Activated T-cell treated with anti-CD3 and anti-CD28 coated beads, Interleukin-2, amount 50 U/mL, for 72 hours (primary cell): ENCODE measurements around the gene HOXA10. TPM values are rescaled to one million over a fixed set of nuclear protein-coding genes. Genes with fewer than 3 reads are reported as not detected.

Experiments
- ATAC-seq, 2 donors: fragments of 150-1000 bp; cut with Tn5 transposase; replicated peaks in 1 of 2; 2 replicates each; pipeline ENCODE4 v1.10.0; 2021; ENCODE audit warnings: moderate library complexity in 2 of 2, mild to moderate bottlenecking in 1 of 2
- DNase-seq, 2 donors: peaks; one replicate each; pipeline ENCODE4 v3.0.0; 2021 to 2022; ENCODE audit warnings: mixed read lengths in 1 of 2
- H3K27ac Mint-ChIP-seq: one replicate; pipeline ENCODE4 v1.8.0; 2022; ENCODE audit warnings: mild to moderate bottlenecking, moderate library complexity, mixed read lengths
- H3K27me3 Mint-ChIP-seq: one replicate; pipeline ENCODE4 v1.8.0; 2022; ENCODE audit warnings: low read depth, mixed read lengths
- H3K36me3 Mint-ChIP-seq, 2 donors: one replicate each; pipeline ENCODE4 v1.8.0; 2022; ENCODE audit warnings: mixed read lengths in 2 of 2, mild to moderate bottlenecking in 1 of 2; ENCODE audit not compliant: insufficient read depth in 2 of 2
- H3K4me1 Mint-ChIP-seq: one replicate; pipeline ENCODE4 v1.8.0; 2022; ENCODE audit warnings: low read depth, mixed read lengths
- H3K4me3 Mint-ChIP-seq, 2 donors: one replicate each; pipeline ENCODE4 v1.8.0; 2022; ENCODE audit warnings: mild to moderate bottlenecking in 2 of 2, mixed read lengths in 2 of 2, moderate library complexity in 2 of 2
- H3K9me3 Mint-ChIP-seq, 2 donors: one replicate each; pipeline ENCODE4 v1.8.0; 2022; ENCODE audit warnings: mixed read lengths in 2 of 2
- total RNA-seq, 2 donors: library from RNA; stranded (reverse); gene quantifications; one replicate each; pipeline ENCODE4 v1.2.3, GENCODE V29; 2022

HOXA10 gene
- total RNA-seq, 2 donors from 2014 or later, result 0.19 to 0.26 TPM

DNA sequence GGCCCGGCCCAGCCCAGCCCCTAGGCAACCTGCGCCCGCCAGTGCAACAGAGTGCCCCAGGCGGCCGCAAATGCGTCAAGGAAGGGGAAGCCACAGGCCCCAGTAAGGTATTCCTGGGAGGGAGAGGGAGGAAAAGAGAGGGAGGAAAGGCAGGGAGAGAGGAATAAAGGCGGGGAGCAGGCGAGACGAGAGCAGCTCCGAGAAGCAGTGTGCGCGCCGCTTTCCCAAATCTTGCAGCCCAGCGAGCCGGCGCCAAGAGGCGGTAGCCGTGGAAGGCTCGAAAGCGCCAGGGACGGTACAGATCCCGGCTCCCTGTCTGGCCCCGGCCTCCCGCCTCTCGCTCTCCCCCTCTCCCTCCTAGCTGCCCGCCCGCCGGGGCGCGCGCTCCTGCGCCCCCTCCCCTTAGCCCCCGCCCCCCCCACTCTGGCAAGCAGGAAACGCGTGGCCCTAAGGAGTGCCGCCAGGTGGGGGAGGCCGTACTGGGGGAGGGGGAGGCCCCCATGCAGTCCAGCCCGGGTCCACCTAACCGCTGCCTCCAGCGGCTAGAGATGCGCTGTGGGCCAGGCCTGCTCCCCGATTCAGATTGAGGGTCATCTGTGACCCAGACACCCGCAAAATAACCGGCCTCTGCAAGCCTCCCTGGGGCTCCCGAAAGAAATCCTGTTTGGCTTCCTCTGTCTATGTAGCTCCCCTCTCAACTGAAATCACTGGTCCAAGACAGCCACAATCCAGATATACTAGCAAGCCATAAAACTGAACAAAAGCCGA is 4.3 kb downstream of the HOXA10 start:
- H3K27ac Mint-ChIP-seq, result peak overlapping the region; percentile 76
- H3K4me3 Mint-ChIP-seq, result peak overlapping the region; percentile 40 to 69

GRCh38 chr7:27168265-27168947 is 5.7 kb downstream of the HOXA10 start:
- Mint-ChIP-seq H3K27ac (peak overlapping the region; percentile 44), H3K36me3 (peaks cover 2 to 3% of the 10 kb centered on the region in 2 donors), H3K27me3 (peaks cover 73% of the 10 kb centered on the region), H3K4me1 (peaks cover 41% of the 10 kb centered on the region), H3K4me3 (peak overlapping the region; percentile 31 to 66), H3K9me3 (no peaks in the 10 kb centered on the region)
- DNase-seq (peak; percentile 53 to 65), ATAC-seq (peak in 1 of 2 donors; percentile 47)

More for the DNA sequence above, 4.3 kb downstream of the HOXA10 start:
- no peak for DNase-seq
- Mint-ChIP-seq H3K27me3 (peaks cover 67% of the 10 kb centered on the region), H3K36me3 (peaks cover 2 to 3% of the 10 kb centered on the region in 2 donors), H3K9me3 (no peaks in the 10 kb centered on the region), H3K4me1 (peaks cover 41% of the 10 kb centered on the region)
- no peak for ATAC-seq

- Mint-ChIP-seq H3K4me1 (peaks cover 41% of the 10 kb centered on the region), H3K9me3 (no peaks in the 10 kb centered on the region), H3K27me3 (peaks cover 78% of the 10 kb centered on the region), H3K27ac (peak overlapping the region; percentile 41), H3K36me3 (peaks cover 2 to 3% of the 10 kb centered on the region in 2 donors), H3K4me3 (no peak overlapping the region)
- DNase-seq (no peak), ATAC-seq (no peak)
Measured at GRCh38 chr7:27167916-27168264, 6.2 kb downstream of the HOXA10 start.

GRCh38 chr7:27166531-27167505 is 7.3 kb downstream of the HOXA10 start:
- H3K4me1 Mint-ChIP-seq, result peaks cover 33% of the 10 kb centered on the region
- ATAC-seq (no peak), DNase-seq (no peak)
- peaks cover 0 to 3% of the 10 kb centered on the region in 2 donors for H3K36me3 Mint-ChIP-seq
- peaks cover 81% of the 10 kb centered on the region for H3K27me3 Mint-ChIP-seq
- H3K9me3 Mint-ChIP-seq, result no peaks in the 10 kb centered on the region
- H3K4me3 Mint-ChIP-seq, result peak overlapping the region; percentile 16 to 47
- H3K27ac Mint-ChIP-seq, result peak overlapping the region; percentile 41

GRCh38 chr7:27165996-27166530 is 8.1 kb downstream of the HOXA10 start:
- no peak for DNase-seq
- Mint-ChIP-seq H3K4me1 (peaks cover 27% of the 10 kb centered on the region), H3K27ac (peak overlapping the region; percentile 68), H3K36me3 (peaks cover 0 to 3% of the 10 kb centered on the region in 2 donors), H3K4me3 (peak overlapping the region; percentile 65 to 67), H3K27me3 (peaks cover 74% of the 10 kb centered on the region), H3K9me3 (no peaks in the 10 kb centered on the region)
- ATAC-seq, result no peak

DNA sequence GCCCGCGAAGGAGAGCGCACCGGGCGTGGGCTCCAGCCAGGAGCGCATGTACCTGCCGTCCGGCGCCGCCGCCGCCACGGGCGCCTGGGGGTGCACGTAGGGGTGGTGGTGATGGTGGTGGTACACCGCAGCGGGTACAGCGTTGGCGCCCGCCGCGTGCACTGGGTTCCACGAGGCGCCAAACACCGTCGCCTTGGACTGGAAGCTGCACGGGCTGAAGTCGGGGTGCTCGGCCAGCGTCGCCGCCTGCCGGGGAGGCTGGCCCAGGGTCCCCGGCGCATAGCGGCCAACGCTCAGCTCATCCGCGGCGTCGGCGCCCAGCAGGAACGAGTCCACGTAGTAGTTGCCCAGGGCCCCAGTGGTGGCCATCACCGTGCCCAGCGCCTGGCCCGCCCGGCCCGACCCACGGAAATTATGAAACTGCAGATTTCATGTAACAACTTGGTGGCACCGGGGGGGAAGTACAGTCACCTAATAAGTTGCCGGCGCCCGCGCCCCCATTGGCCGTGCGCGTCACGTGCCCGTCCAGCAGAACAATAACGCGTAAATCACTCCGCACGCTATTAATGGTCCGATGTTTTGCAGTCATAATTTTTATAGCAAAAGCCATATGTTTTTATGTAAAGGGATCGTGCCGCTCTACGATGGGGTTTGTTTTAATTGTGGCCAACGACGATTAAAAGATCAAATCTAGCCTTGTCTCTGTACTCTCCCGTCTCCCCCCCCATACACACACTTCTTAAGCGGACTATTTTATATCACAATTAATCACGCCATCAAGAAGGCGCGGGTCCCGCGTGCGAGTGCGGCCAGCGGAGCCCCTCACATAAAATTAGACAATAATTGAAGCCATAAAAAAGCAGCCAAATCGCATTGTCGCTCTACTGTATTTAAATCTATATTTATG is 8.8 kb downstream of the HOXA10 start, which contains the start of gene HOXA9:
Gene HOXA9 (minus strand): TSS at position 449 of the 907 bp plus-strand sequence. CDS start 80 bp downstream, at position 369.
- DNase-seq (no peak), ATAC-seq (no peak)
- Mint-ChIP-seq H3K4me1 (peaks cover 28% of the 10 kb centered on the region), H3K4me3 (peak within 1 kb of the TSS; percentile 65 to 67), H3K36me3 (peaks cover 0 to 3% of the 10 kb centered on the region in 2 donors), H3K9me3 (no peaks in the 10 kb centered on the region), H3K27me3 (peaks cover 69% of the 10 kb centered on the region), H3K27ac (peak within 1 kb of the TSS; percentile 76)

DNA sequence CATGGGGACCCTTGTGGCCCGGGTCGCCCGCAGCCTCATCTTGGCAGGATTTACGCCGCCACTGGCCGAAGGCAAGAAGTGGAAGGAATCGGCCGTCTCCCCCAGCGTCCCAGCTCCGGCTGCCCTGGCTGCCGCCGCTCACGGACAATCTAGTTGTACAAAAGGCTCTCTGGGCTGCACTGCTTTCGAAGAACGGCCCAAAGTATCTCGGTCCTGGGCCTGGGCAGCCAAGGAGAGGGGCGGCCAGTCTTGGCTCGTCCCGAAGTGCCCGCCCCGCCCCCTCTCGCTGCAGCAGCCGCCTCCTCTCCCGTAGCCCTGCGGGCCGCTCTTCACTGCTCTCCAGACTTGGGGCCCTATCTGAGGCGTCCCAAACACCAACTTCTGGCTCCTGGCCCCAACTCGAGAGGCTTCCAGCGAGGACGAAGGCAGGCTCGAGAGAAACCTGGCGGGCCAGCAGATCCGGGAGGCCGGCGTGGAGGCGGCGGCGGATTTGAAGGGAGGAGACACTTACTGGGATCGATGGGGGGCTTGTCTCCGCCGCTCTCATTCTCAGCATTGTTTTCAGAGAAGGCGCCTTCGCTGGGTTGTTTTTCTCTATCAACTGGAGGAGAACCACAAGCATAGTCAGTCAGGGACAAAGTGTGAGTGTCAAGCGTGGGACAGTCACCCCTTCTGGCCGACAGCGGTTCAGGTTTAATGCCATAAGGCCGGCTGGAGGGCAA is 9.6 kb downstream of the HOXA10 start:
- H3K27ac Mint-ChIP-seq, result peak overlapping the region; percentile 76
- H3K27me3 Mint-ChIP-seq, result peaks cover 74% of the 10 kb centered on the region
- no peak for DNase-seq
- H3K9me3 Mint-ChIP-seq, result no peaks in the 10 kb centered on the region
- H3K36me3 Mint-ChIP-seq, result peaks cover 0 to 3% of the 10 kb centered on the region in 2 donors
- no peak for ATAC-seq
- peaks cover 34% of the 10 kb centered on the region for H3K4me1 Mint-ChIP-seq
- H3K4me3 Mint-ChIP-seq, result peak overlapping the region; percentile 65

- Mint-ChIP-seq H3K9me3 (no peaks in the 10 kb centered on the region), H3K4me3 (peak overlapping the region; percentile 29 to 65), H3K27me3 (peaks cover 77% of the 10 kb centered on the region), H3K36me3 (peaks cover 0 to 3% of the 10 kb centered on the region in 2 donors), H3K27ac (no peak overlapping the region), H3K4me1 (peaks cover 35% of the 10 kb centered on the region)
- DNase-seq (no peak), ATAC-seq (no peak)
Measured at GRCh38 chr7:27164045-27164366, 10.1 kb downstream of the HOXA10 start.

DNA sequence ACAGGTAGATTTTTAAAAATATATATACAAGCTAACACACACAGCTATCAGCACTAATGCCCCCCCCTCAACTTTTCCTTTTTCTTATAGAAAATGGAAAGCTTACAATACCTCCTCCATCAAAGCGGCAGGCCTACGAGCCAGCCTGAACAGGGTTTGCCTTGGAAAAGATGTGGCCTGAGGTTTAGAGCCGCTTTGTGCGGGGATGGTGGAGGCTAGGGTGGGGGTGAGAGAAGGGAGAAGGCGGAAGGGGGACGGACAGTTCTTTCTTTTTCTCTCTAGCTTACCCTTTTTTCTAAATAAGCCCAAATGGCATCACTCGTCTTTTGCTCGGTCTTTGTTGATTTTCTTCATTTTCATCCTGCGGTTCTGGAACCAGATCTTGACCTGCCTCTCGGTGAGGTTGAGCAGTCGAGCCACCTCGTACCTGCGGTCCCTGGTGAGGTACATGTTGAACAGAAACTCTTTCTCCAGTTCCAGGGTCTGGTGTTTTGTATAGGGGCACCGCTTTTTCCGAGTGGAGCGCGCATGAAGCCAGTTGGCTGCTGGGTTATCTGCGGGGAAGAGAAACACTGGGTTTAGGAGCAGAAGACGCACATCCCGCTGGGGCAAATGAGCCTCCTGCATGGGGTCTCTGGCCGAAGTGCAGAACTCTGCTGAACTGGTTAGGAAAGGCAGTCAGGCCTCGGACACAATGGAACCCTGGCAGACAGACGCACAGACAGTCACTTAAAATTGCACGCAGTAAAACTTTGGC is 10.7 kb downstream of the HOXA10 start:
- Mint-ChIP-seq H3K27me3 (peaks cover 77% of the 10 kb centered on the region), H3K9me3 (no peaks in the 10 kb centered on the region), H3K27ac (no peak overlapping the region), H3K36me3 (peaks cover 0 to under 1% of the 10 kb centered on the region in 2 donors), H3K4me1 (peaks cover 36% of the 10 kb centered on the region), H3K4me3 (no peak overlapping the region)
- no peak for ATAC-seq
- no peak for DNase-seq

DNA sequence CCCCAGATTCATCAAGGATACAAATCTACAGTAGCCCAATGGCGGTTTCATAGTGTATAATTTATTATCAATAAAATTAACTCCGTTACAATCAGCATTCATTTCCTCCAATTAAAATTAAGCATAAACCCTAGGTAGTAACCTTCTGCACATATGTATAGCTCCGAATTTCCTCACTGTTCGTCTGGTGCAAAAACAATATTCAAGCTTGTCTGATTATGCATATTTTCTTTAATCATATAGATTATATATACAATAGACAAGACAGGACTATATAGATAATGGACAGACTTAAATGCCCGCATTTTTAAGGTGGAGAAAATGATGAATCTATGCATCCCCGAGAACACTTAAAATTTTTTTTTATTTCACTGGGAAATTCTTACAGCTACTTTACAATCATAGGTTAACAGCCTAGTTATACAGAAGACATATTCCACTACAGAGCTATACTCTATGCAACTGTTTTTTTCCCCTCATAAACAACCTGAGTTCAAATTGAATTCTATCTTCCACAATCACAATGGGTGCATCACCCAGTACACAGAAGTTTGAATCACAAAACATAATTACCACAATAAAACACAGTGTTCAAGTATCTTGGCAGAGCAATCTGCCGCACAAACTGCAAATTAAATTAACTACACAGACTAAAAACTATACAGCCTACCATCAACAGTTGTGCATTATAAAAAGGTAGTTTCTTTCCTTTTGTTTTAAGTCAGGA is 11.4 kb downstream of the HOXA10 start:
- ATAC-seq (no peak), DNase-seq (no peak)
- Mint-ChIP-seq H3K4me1 (peaks cover 36% of the 10 kb centered on the region), H3K27ac (no peak overlapping the region), H3K27me3 (peaks cover 77% of the 10 kb centered on the region), H3K9me3 (no peaks in the 10 kb centered on the region), H3K4me3 (no peak overlapping the region), H3K36me3 (no peaks in the 10 kb centered on the region)
